H1 (cell line): ENCODE results near the gene CIZ1. TPM values are rescaled to one million over a fixed set of nuclear protein-coding genes. Genes with fewer than 3 reads are reported as not detected.

Experiments
- HDAC2 ChIP-seq, 2 experiments: fragments of 300-600 bp in 1 of 2; sonication (generic) in 1 of 2; IDR thresholded peaks; 2 replicates each; pipeline ENCODE4 v1.6.1; 2011 to 2012; ENCODE audit warnings: low read depth in 2 of 2, low read length in 2 of 2, mild to moderate bottlenecking in 2 of 2, moderate library complexity in 2 of 2, borderline replicate concordance in 1 of 2, inconsistent platforms in 1 of 2
- KDM1A ChIP-seq: fragments of 200-600, 300-600 bp; sonication (generic); IDR thresholded peaks from 2 replicates; pipeline ENCODE4 v1.7.1; 2016; ENCODE audit warnings: mild to moderate bottlenecking, low read length, borderline replicate concordance
- NANOG ChIP-seq: IDR thresholded peaks from 2 replicates; pipeline ENCODE4 v1.6.1; 2011; ENCODE audit warnings: low read length, low read depth, mild to moderate bottlenecking, inconsistent platforms; ENCODE audit not compliant: insufficient read depth, poor library complexity, severe bottlenecking
- POLR2AphosphoS5 ChIP-seq: IDR thresholded peaks from 2 replicates; pipeline ENCODE4 v1.6.1; 2011; ENCODE audit warnings: low read depth, low read length
- SAP30 ChIP-seq: fragments of 300-600 bp; sonication (generic); IDR thresholded peaks from 2 replicates; pipeline ENCODE4 v1.7.1; 2012; ENCODE audit warnings: low read length, moderate library complexity, mild to moderate bottlenecking, inconsistent platforms; ENCODE audit not compliant: insufficient read depth, insufficient replicate concordance
- SRF ChIP-seq: IDR thresholded peaks from 2 replicates; pipeline ENCODE4 v1.6.1; 2011; ENCODE audit warnings: mild to moderate bottlenecking, low read depth, low read length, moderate library complexity
- USF2 ChIP-seq: IDR thresholded peaks from 2 replicates; pipeline ENCODE4 v1.6.1; 2011; ENCODE audit warnings: low read length, improper control_type of control experiment
- YY1 ChIP-seq: IDR thresholded peaks from 2 replicates; pipeline ENCODE4 v1.6.1; 2011; ENCODE audit warnings: low read depth, mild to moderate bottlenecking, low read length
- polyA plus RNA-seq, 7 experiments: library from polyadenylated mRNA; depleted of rRNA in 3 of 7; stranded (reverse) in 5 of 7; unstranded in 2 of 7; fragments of >200 nt in 5 of 7; fragments of 200-250 nt in 2 of 7; gene quantifications; 1 replicate in 5 of 7; 2 replicates in 1 of 7; 4 replicates in 1 of 7; pipeline versions ENCODE4 v1.2.1 to v1.2.3, GENCODE V29; 2011 to 2013; ENCODE audit warnings: missing spikeins in 2 of 7, mixed read lengths in 2 of 7
- total RNA-seq: library from RNA; stranded (reverse); fragmentation: NEBNext Ultra II Directional; extraction: Animal tissue kit (Norgen Biotek cat#: 25700); gene quantifications from 2 replicates; pipeline ENCODE4 v1.2.1, GENCODE V29; 2021

CIZ1 gene
- total and polyA plus RNA-seq, 2 of the 8 experiments (the other 6 are each of a cell fraction or from before 2014, with no cell fraction given), result 66.0 to 107 TPM

GRCh38 chr9:128203707-128204551 is 12.6 kb upstream of the CIZ1 start (continued):
- TF ChIP-seq POLR2AphosphoS5, result no peak
- no peak for TF ChIP-seq SRF
- peak; percentile 27; the same call in 1 of the 2 replicates for TF ChIP-seq YY1
- TF ChIP-seq SAP30, result no peak
- no peak for TF ChIP-seq USF2
- TF ChIP-seq HDAC2 (IDR thresholded peaks at IDR 0.05; ENCODE audit: borderline replicate concordance in 1 of 2, low read depth in 2 of 2, low read length in 2 of 2), result peak in 1 of 2 experiments; percentile 34; a peak in 1 of 4 replicates
- no peak for TF ChIP-seq NANOG
- TF ChIP-seq KDM1A, result no peak
